NT2/D1 (cell line): ENCODE data around the gene WFIKKN2.

Source experiments
- SUZ12 ChIP-seq: IDR thresholded peaks from 2 replicates; pipeline ENCODE4 v1.6.1; 2011; ENCODE audit not compliant: insufficient read length, insufficient read depth; ENCODE audit errors: extremely low read depth
- YY1 ChIP-seq: IDR thresholded peaks from 2 replicates; pipeline ENCODE4 v1.6.1; 2011; ENCODE audit not compliant: insufficient read length, insufficient read depth
- ZNF274 ChIP-seq: IDR thresholded peaks from 2 replicates; pipeline ENCODE4 v1.6.1; 2011; ENCODE audit warnings: mild to moderate bottlenecking, low read depth, low read length

- TF ChIP-seq YY1 (no peak), SUZ12 (no peak), ZNF274 (no peak)
Observed at GRCh38 chr17:50842506-50843149, 7.2 kb downstream of the WFIKKN2 start.
